Epidermal melanocyte (primary cell): ENCODE data around the gene ABHD17A.
"Not testable (repeated sequence)": the region's sequence is repeated elsewhere in the genome, so short reads cannot be mapped to it uniquely, and the experiment has no call there.

Source experiments
- DNase-seq: peaks from one replicate; pipeline ENCODE4 v3.0.0; 2011; ENCODE audit warnings: low spot score; ENCODE audit not compliant: insufficient read length

Gene ABHD17A

GRCh38 chr19:1881393-1882088 is 3.8 kb downstream of the ABHD17A start:
- DNase-seq, result not testable (repeated sequence)

GRCh38 chr19:1880611-1881392 is 4.5 kb downstream of the ABHD17A start:
- DNase-seq, result peak; percentile 7

GRCh38 chr19:1879982-1880381 is 5.3 kb downstream of the ABHD17A start:
- DNase-seq, result not testable (repeated sequence)

GRCh38 chr19:1878583-1878982 is 6.7 kb downstream of the ABHD17A start:
- not testable (repeated sequence) for DNase-seq

- DNase-seq, result not testable (repeated sequence)
Observed at GRCh38 chr19:1877280-1877660, 8.0 kb downstream of the ABHD17A start.

- DNase-seq, result not testable (repeated sequence)
Observed at GRCh38 chr19:1876496-1877279, 8.6 kb downstream of the ABHD17A start.

GRCh38 chr19:1875646-1876495 is 9.4 kb downstream of the ABHD17A start:
- peak; percentile 94 for DNase-seq

- peak; percentile 11 for DNase-seq
Observed at GRCh38 chr19:1875265-1875645, 10.0 kb downstream of the ABHD17A start.

GRCh38 chr19:1874554-1875185 is 10.6 kb downstream of the ABHD17A start:
- DNase-seq, result peak; percentile 15

GRCh38 chr19:1873524-1874473 is 11.5 kb downstream of the ABHD17A start:
- DNase-seq, result peak; percentile 10

GRCh38 chr19:1872807-1873523 is 12.3 kb downstream of the ABHD17A start:
- no peak for DNase-seq

GRCh38 chr19:1871630-1872029 is 13.7 kb downstream of the ABHD17A start:
- no peak for DNase-seq

- DNase-seq, result no peak
Observed at GRCh38 chr19:1871140-1871597, 14.1 kb downstream of the ABHD17A start.

GRCh38 chr19:1868971-1869370 is 16.3 kb downstream of the ABHD17A start:
- DNase-seq, result no peak

- no peak for DNase-seq
Observed at GRCh38 chr19:1867349-1867724, 18.0 kb downstream of the ABHD17A start.

GRCh38 chr19:1866693-1867348 is 18.5 kb downstream of the ABHD17A start:
- DNase-seq, result no peak

- no peak for DNase-seq
Observed at GRCh38 chr19:1865172-1866010, 19.9 kb downstream of the ABHD17A start.
